ENCODE measurements around the gene CYP8B1.

Gene CYP8B1

GRCh38 chr3:42875325-42876151, at the start of gene CYP8B1:
Gene CYP8B1 (minus strand): TSS chr3:42875879. CDS start chr3:42875816, 63 bp downstream.
- DNase-seq (ENCODE audit: low read depth) = no peak

GRCh38 chr3:42923606-42924005, 47.9 kb upstream of the CYP8B1 start:
- no peak for DNase-seq (ENCODE audit: low read depth)

GRCh38 chr3:42914771-42915515, 39.3 kb upstream of the CYP8B1 start:
- no peak for DNase-seq (ENCODE audit: low read depth)

GRCh38 chr3:42911551-42911950, 35.9 kb upstream of the CYP8B1 start:
- no peak for DNase-seq (ENCODE audit: low read depth)

GRCh38 chr3:42908675-42909074, 33.0 kb upstream of the CYP8B1 start:
- no peak for DNase-seq (ENCODE audit: low read depth)

GRCh38 chr3:42906848-42907183, 31.1 kb upstream of the CYP8B1 start:
- no peak for DNase-seq (ENCODE audit: low read depth)

GRCh38 chr3:42906070-42906847, 30.6 kb upstream of the CYP8B1 start, which contains the start of gene ZNF662:
Gene ZNF662 (plus strand): TSS chr3:42906142. CDS start chr3:42908115, 1,973 bp downstream.
- DNase-seq (ENCODE audit: low read depth) = no peak

GRCh38 chr3:42905740-42906069, 30.0 kb upstream of the CYP8B1 start:
- no peak for DNase-seq (ENCODE audit: low read depth)

- no peak for DNase-seq (ENCODE audit: low read depth)
These were observed 28.4 kb upstream of the CYP8B1 start for GRCh38 chr3:42904076-42904475.

GRCh38 chr3:42902257-42902656, 26.6 kb upstream of the CYP8B1 start:
- no peak for DNase-seq (ENCODE audit: low read depth)

- no peak for DNase-seq (ENCODE audit: low read depth)
These were observed 25.4 kb upstream of the CYP8B1 start for GRCh38 chr3:42901073-42901415.

GRCh38 chr3:42900226-42901072, 24.8 kb upstream of the CYP8B1 start:
- no peak for DNase-seq (ENCODE audit: low read depth)

- DNase-seq (ENCODE audit: low read depth) = no peak
These were observed 23.4 kb upstream of the CYP8B1 start for GRCh38 chr3:42898896-42899675.

GRCh38 chr3:42895580-42895868, 19.8 kb upstream of the CYP8B1 start:
- DNase-seq (ENCODE audit: low read depth) = no peak

- DNase-seq (ENCODE audit: low read depth) = no peak
These were observed 19.3 kb upstream of the CYP8B1 start for GRCh38 chr3:42894698-42895579.

- DNase-seq (ENCODE audit: low read depth) = no peak
These were observed 17.1 kb upstream of the CYP8B1 start for GRCh38 chr3:42892807-42893206.

GRCh38 chr3:42892169-42892568, 16.5 kb upstream of the CYP8B1 start:
- DNase-seq (ENCODE audit: low read depth) = no peak

- DNase-seq (ENCODE audit: low read depth) = no peak
These were observed 15.4 kb upstream of the CYP8B1 start for GRCh38 chr3:42891042-42891441.

GRCh38 chr3:42887084-42887483, 11.4 kb upstream of the CYP8B1 start:
- DNase-seq (ENCODE audit: low read depth) = no peak

GRCh38 chr3:42886294-42886822, 10.7 kb upstream of the CYP8B1 start:
- DNase-seq (ENCODE audit: low read depth) = no peak

Data from non-pigmented ciliary epithelial cell (primary cell).